ENCODE data around the gene FGF12. TPM values are rescaled to one million over a fixed set of nuclear protein-coding genes. Genes with fewer than 3 reads are reported as not detected.
A peak's percentile ranks its signal among the peaks of the same experiment; 100 is the strongest.

FGF12 gene
- polyA plus RNA-seq, 1 of the 3 experiments (the other 2 are of a cell fraction): 0.30 TPM

GRCh38 chr3:192422997-192423342, 304.4 kb downstream of the FGF12 start:
- H4K20me1 ChIP-seq (ENCODE audit: insufficient read depth): no peaks in the 10 kb centered on the region
- TF ChIP-seq CTCF (IDR thresholded peaks at IDR 0.05) (peak; percentile 30), RAD21 (IDR thresholded peaks at IDR 0.05; ENCODE audit: low read length) (no peak)
- H3K4me2 ChIP-seq: no peak overlapping the region
- POLR2A ChIA-PET: no interaction called here
- H3K27ac ChIP-seq (ENCODE audit: low read depth in 2 of 2, low read length in 1 of 2): no peak overlapping the region
- H3K9ac ChIP-seq: no peak overlapping the region
- no peaks in the 10 kb centered on the region for H3K36me3 ChIP-seq (replicated peaks in 1 of 2; ENCODE audit: control insufficient read depth in 1 of 2, insufficient read depth in 2 of 2, low read length in 1 of 2)
- no peak overlapping the region for H2AFZ ChIP-seq (ENCODE audit: low read depth)
- no peaks in the 10 kb centered on the region for H3K4me1 ChIP-seq (ENCODE audit: control insufficient read depth in 1 of 2, insufficient read depth in 2 of 2, low read depth in 1 of 2, low read length in 1 of 2)
- H3K9me2 ChIP-seq: no peaks in the 10 kb centered on the region
- DNase-seq: no peak
- CTCF ChIA-PET: interaction anchor here (1.0 to 2.6 kb wide), 2 partner anchors 12 to 21 kb away, joined by 3 to 16 read pairs; no protein-coding TSS in a partner anchor
- no peaks in the 10 kb centered on the region for H3K27me3 ChIP-seq (ENCODE audit: insufficient read depth)
- WGBS (ENCODE audit: low lambda C conversion rate): 21% methylated on average over 2 of the region's 2 CpGs
- H3K79me2 ChIP-seq (ENCODE audit: insufficient read depth): no peaks in the 10 kb centered on the region
- no peaks in the 10 kb centered on the region for H3F3A ChIP-seq (replicated peaks; ENCODE audit: insufficient read depth)
- no peaks in the 10 kb centered on the region for H3K9me3 ChIP-seq
- no peak overlapping the region for H3K4me3 ChIP-seq (ENCODE audit: low read depth in 2 of 2, low read length in 1 of 2)

- Histone ChIP-seq H3K27ac (ENCODE audit: low read depth in 2 of 2, low read length in 1 of 2) (no peak overlapping the region), H3K4me1 (ENCODE audit: control insufficient read depth in 1 of 2, insufficient read depth in 2 of 2, low read depth in 1 of 2, low read length in 1 of 2) (no peaks in the 10 kb centered on the region), H3K9ac (no peak overlapping the region), H3K27me3 (ENCODE audit: insufficient read depth) (no peaks in the 10 kb centered on the region), H4K20me1 (ENCODE audit: insufficient read depth) (no peaks in the 10 kb centered on the region), H3K9me3 (no peaks in the 10 kb centered on the region), H3K79me2 (ENCODE audit: insufficient read depth) (no peaks in the 10 kb centered on the region), H3K36me3 (replicated peaks in 1 of 2; ENCODE audit: control insufficient read depth in 1 of 2, insufficient read depth in 2 of 2, low read length in 1 of 2) (no peaks in the 10 kb centered on the region), H3K4me2 (no peak overlapping the region), H3K9me2 (no peaks in the 10 kb centered on the region), H2AFZ (ENCODE audit: low read depth) (no peak overlapping the region), H3F3A (replicated peaks; ENCODE audit: insufficient read depth) (no peaks in the 10 kb centered on the region), H3K4me3 (ENCODE audit: low read depth in 2 of 2, low read length in 1 of 2) (no peak overlapping the region)
- DNase-seq: no peak
- 33% methylated on average over 2 of the region's 2 CpGs for WGBS (ENCODE audit: low lambda C conversion rate)
- POLR2A ChIA-PET: no interaction called here
- CTCF ChIA-PET: interaction anchor here (1.0 to 2.6 kb wide), 2 partner anchors 12 to 22 kb away, joined by 3 to 16 read pairs; no protein-coding TSS in a partner anchor
- no peak for TF ChIP-seq POLR2AphosphoS5 (IDR thresholded peaks at IDR 0.05; ENCODE audit: low read depth, low read length)
- no peak for TF ChIP-seq RFX5 (IDR thresholded peaks at IDR 0.05; ENCODE audit: low read length)
- TF ChIP-seq RCOR1 (IDR thresholded peaks at IDR 0.05; ENCODE audit: low read length): no peak
- no peak for TF ChIP-seq TAF1 (IDR thresholded peaks at IDR 0.05; ENCODE audit: borderline replicate concordance, low read depth, low read length)
- no peak for TF ChIP-seq TCF12 (IDR thresholded peaks at IDR 0.05)
- TF ChIP-seq IRF3 (IDR thresholded peaks at IDR 0.05; ENCODE audit: low read depth, low read length): no peak
- TF ChIP-seq FOXM1 (IDR thresholded peaks at IDR 0.05; ENCODE audit: low read depth): no peak
- no peak for TF ChIP-seq ELF1 (IDR thresholded peaks at IDR 0.05)
- no peak for TF ChIP-seq YY1 (IDR thresholded peaks at IDR 0.05; ENCODE audit: low read depth)
- no peak for TF ChIP-seq PBX3 (IDR thresholded peaks at IDR 0.05)
- no peak for TF ChIP-seq REST (IDR thresholded peaks at IDR 0.05; ENCODE audit: low read depth, low read length)
- TF ChIP-seq MAX (IDR thresholded peaks at IDR 0.05; ENCODE audit: low read depth): no peak
- no peak for TF ChIP-seq EZH2phosphoT487 (IDR thresholded peaks at IDR 0.05; ENCODE audit: borderline replicate concordance, low read depth)
- no peak for TF ChIP-seq CTCF (IDR thresholded peaks at IDR 0.05)
- TF ChIP-seq MEF2A (IDR thresholded peaks at IDR 0.05; ENCODE audit: borderline replicate concordance, low read depth): no peak
Observed at GRCh38 chr3:192422321-192422996, 304.9 kb downstream of the FGF12 start.
